ENCODE measurements around the gene UGT3A2. TPM values are rescaled to one million over a fixed set of nuclear protein-coding genes. Genes with fewer than 3 reads are reported as not detected.

UGT3A2 gene
- not detected for total RNA-seq

DNA sequence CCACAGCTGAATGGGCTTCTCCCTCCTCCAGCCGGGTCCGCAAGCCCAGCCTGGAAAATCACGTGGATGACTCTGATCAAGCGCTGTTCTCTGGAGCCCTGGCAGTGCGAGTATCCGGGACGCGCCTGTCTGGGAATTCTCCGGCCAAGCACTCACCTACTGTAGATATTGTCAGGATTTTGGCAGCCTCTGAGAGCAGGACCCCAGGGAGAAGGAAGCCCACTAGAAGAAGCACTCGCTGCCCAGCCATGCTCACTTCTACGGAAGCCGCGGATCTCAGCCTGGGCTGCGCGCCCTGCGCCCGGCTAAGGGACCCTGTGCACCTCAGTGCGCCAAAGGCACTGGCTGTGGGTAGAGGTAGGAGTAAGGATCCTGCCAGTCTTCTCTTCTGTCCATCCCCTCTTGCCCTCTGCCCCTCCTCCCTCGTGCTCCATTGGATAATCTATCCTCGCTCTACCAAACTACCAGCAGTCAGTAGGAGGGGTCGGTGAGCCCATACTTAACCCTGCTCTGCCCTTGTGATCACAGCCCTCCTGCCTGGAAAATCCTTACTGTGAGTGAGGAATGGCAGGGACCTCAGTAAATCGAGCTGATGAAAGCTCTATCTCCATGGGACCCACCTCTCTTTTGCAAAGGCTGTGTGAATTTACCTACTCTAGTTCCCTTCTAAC, at the start of gene UGT3A2:
Gene UGT3A2 (minus strand): TSS at position 343 of the 671 bp plus-strand sequence. CDS start 93 bp downstream, at position 250.
- Histone ChIP-seq H3K36me3 (no peaks in the 10 kb centered on the region), H3K9me3 (no peaks in the 10 kb centered on the region), H3K27me3 (no peaks in the 10 kb centered on the region), H3K27ac (no peak within 1 kb of the TSS), H3K4me3 (no peak within 1 kb of the TSS), H3K4me1 (no peaks in the 10 kb centered on the region)
- TF ChIP-seq CTCF (IDR thresholded peaks at IDR 0.05) (no peak), POLR2A (IDR thresholded peaks at IDR 0.05) (no peak)
- intact Hi-C loops (cut with DNase I; ENCODE audit: low total_unique reads) = no loop called here
- DNase-seq = no peak

DNA sequence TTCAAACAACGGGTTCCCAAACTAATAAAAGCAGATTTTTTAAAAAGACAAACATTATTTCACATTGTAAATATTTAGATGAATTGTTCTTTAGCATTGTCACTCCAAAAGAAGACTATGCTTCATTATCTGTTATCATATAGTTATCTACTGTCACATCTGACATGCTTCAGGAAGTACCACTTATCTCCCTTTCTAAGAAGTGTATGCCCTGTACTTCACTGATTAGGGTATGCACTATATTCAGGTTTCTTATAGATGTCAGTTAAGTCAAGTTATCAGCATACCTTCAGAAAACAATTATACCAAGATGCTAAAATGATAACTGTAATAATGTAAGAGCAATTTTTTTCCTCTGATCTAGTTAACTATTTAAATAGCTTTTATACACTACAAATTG, 44.6 kb upstream of the UGT3A2 start:
- no peaks in the 10 kb centered on the region for H3K27me3 ChIP-seq
- H3K4me3 ChIP-seq = no peak overlapping the region
- H3K4me1 ChIP-seq = no peaks in the 10 kb centered on the region
- H3K9me3 ChIP-seq = no peaks in the 10 kb centered on the region
- intact Hi-C loops (cut with DNase I; ENCODE audit: low total_unique reads) = no loop called here
- H3K36me3 ChIP-seq = no peaks in the 10 kb centered on the region
- no peak for DNase-seq
- no peak overlapping the region for H3K27ac ChIP-seq
- TF ChIP-seq CTCF (IDR thresholded peaks at IDR 0.05) (no peak), POLR2A (IDR thresholded peaks at IDR 0.05) (no peak)

DNA sequence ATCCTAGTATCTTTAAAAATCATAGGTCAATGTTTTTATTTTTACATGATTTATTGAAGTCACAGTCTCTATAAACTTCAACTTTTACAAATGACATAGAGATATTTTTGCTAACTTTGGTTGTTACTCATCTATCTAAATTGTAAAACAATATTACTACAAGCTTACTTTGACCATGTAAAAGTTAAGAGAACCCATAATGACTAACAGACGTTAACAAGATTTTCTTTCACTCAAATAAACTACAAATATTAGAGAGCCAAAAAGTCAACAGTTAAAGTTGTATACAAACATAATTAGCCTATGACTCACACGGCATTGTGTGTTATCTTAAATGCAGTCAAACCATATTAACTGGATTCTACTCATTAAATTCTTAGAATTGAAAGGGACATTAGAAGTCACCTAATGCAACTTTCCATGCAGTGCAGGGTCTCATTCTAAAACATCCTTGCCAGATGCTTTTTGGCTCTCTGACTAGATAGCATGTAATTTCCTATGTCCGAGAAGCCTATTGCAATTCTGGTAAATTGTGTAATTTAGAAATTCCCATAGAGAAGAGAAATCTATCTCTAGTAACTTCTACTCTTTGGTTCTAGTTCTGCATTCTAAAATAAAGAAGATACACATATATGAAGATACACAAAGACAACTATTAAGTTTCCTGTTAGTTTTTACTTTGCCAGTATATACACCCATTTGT, 42.2 kb upstream of the UGT3A2 start:
- no peak overlapping the region for H3K27ac ChIP-seq

GRCh38 chr5:36105819-36106218, 39.1 kb upstream of the UGT3A2 start:
- TF ChIP-seq POLR2A (IDR thresholded peaks at IDR 0.05) (no peak), CTCF (IDR thresholded peaks at IDR 0.05) (no peak)
- Histone ChIP-seq H3K27me3 (no peaks in the 10 kb centered on the region), H3K36me3 (no peaks in the 10 kb centered on the region), H3K27ac (no peak overlapping the region), H3K4me3 (no peak overlapping the region), H3K9me3 (no peaks in the 10 kb centered on the region), H3K4me1 (no peaks in the 10 kb centered on the region)
- intact Hi-C loops (cut with DNase I; ENCODE audit: low total_unique reads) = no loop called here
- no peak for DNase-seq

More for the DNA sequence above, 42.2 kb upstream of the UGT3A2 start:
- intact Hi-C loops (cut with DNase I; ENCODE audit: low total_unique reads) = no loop called here
- DNase-seq = no peak
- Histone ChIP-seq H3K4me1 (no peaks in the 10 kb centered on the region), H3K27me3 (no peaks in the 10 kb centered on the region), H3K4me3 (no peak overlapping the region), H3K9me3 (no peaks in the 10 kb centered on the region), H3K36me3 (no peaks in the 10 kb centered on the region)
- TF ChIP-seq POLR2A (IDR thresholded peaks at IDR 0.05) = no peak
- TF ChIP-seq CTCF (IDR thresholded peaks at IDR 0.05) = no peak

GRCh38 chr5:36099748-36100147, 33.1 kb upstream of the UGT3A2 start:
- intact Hi-C loops (cut with DNase I; ENCODE audit: low total_unique reads) = no loop called here
- Histone ChIP-seq H3K36me3 (no peaks in the 10 kb centered on the region), H3K4me1 (no peaks in the 10 kb centered on the region), H3K4me3 (no peak overlapping the region), H3K9me3 (no peaks in the 10 kb centered on the region), H3K27me3 (no peaks in the 10 kb centered on the region), H3K27ac (no peak overlapping the region)
- no peak for DNase-seq
- TF ChIP-seq CTCF (IDR thresholded peaks at IDR 0.05) (no peak), POLR2A (IDR thresholded peaks at IDR 0.05) (no peak)
